ENCODE measurements around the gene ARHGAP26.

Gene ARHGAP26

GRCh38 chr5:143121135-143121475 is 350.9 kb downstream of the ARHGAP26 start:
- in situ Hi-C loops (cut with MboI; ENCODE audit: low sequenced_read_pairs) = no loop called here

GRCh38 chr5:143124593-143124992 is 354.4 kb downstream of the ARHGAP26 start:
- in situ Hi-C loops (cut with MboI; ENCODE audit: low sequenced_read_pairs) = no loop called here

GRCh38 chr5:143126174-143127019 is 356.2 kb downstream of the ARHGAP26 start:
- in situ Hi-C loops (cut with MboI; ENCODE audit: low sequenced_read_pairs) = no loop called here

GRCh38 chr5:143128412-143129071 is 358.4 kb downstream of the ARHGAP26 start:
- in situ Hi-C loops (cut with MboI; ENCODE audit: low sequenced_read_pairs) = no loop called here

DNA sequence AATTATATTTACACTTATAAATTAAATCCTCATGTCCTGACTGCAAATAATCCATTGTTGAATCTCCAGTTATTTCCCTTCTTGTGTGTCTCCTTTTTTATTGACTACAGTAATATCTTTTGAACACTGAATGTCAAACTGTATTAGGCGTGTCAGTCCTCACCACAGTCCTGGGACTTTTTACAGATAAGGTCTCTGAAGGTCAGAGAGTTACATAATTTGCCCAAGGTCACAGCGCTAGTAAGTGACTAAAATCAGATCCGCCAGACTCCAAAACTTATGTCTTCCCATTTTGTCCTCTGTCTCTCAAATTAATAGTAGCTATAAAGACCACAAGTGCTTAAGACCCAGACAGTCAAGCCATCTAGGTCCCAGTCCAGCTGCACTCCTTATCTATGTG is 359.0 kb downstream of the ARHGAP26 start:
- in situ Hi-C loops (cut with MboI; ENCODE audit: low sequenced_read_pairs) = no loop called here

- in situ Hi-C loops (cut with MboI; ENCODE audit: low sequenced_read_pairs) = no loop called here
Measured at GRCh38 chr5:143129910-143130612, 359.9 kb downstream of the ARHGAP26 start.

- in situ Hi-C loops (cut with MboI; ENCODE audit: low sequenced_read_pairs) = no loop called here
Measured at GRCh38 chr5:143130613-143131305, 360.6 kb downstream of the ARHGAP26 start.

DNA sequence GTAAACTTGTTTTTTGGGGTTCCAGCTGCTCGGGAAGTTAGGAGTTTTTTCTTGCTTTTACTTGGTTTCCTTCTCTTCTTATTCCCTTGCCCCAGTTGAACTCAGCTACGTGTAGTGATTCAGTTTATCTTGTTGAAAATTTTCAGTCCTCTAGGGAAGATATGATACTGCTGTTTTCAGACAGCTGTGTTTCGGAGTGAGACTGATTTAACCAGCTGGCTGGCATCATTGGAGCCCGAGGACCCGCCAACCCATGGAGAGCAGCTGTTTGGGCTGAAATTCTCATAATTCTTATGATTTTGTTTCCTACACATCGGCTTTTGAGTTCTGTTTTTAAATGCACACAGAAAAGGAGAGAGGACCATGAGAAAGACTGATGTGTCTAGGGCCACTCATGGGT is 361.8 kb downstream of the ARHGAP26 start:
- in situ Hi-C loops (cut with MboI; ENCODE audit: low sequenced_read_pairs) = no loop called here

DNA sequence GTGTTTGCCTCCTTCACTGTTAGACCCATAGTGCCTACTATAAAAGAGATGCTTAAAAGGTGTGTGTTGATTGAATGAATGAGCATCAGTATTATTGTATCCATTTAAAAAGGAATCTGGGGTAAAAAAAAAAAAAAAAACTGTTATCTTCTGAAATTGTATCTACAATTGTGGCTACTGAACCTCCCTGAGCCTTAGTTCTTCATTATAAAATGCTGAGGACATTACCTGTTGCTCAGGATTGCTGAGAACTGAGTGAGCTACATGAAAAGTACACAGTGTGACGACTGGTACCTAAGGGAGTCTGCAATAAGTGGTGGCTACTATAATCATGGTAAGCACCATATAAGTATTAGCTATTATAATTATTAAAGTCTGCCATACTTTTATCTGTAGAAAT is 362.6 kb downstream of the ARHGAP26 start:
- in situ Hi-C loops (cut with MboI; ENCODE audit: low sequenced_read_pairs) = no loop called here

DNA sequence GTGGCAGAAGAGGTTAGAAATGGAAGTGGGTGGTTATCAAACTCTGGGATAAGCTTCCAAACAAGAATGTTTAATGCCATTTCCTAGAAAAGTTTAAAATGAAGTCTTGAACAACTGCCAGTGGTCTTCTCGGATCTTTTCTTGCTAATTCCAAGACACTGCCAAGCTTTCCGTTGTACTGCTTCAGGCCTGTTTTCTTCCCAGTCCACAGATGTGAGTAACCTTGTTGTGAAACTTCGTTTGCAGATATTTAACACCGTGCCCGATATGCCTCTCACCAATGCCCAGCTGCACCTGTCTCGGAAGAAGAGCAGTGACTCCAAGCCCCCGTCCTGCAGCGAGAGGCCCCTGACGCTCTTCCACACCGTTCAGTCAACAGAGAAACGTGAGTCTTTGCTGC is 363.5 kb downstream of the ARHGAP26 start:
- in situ Hi-C loops (cut with MboI; ENCODE audit: low sequenced_read_pairs) = no loop called here

DNA sequence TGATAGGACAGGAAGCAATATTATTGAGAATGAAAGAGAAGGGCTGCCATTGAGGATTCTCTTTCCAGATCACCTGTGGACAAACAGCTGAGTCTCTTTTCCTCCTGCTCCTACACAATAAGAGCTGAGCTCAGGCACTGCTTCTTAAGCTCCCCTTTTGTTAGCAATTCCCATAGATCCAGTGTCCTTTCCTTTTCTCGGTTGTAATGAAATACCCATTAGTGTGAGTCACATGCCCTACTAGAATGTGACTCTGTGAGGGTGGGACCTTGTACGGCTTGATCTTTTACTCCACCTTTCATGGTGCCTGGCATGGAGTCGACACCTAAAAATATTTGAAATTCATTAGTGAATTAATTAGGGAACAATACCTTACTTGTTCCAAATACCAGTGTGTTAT is 364.1 kb downstream of the ARHGAP26 start:
- in situ Hi-C loops (cut with MboI; ENCODE audit: low sequenced_read_pairs) = no loop called here

DNA sequence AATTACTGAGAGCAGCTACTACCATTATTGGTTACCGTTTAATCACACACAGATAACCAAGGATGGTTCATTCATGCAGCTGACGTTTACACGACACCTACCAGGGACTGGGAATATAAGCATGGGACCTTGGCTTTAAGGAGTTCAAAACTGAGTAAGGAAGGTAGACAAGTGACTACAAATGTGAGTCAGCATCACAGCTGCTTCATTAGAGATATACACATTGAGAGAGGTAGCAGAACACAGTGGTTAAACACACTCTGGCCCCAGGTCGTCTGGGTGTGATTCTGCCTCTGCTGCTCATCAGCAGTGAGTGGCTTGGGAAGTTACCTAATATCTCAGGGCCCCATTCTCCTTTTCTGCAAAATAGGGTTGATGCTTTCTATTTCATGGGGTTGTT is 364.7 kb downstream of the ARHGAP26 start:
- in situ Hi-C loops (cut with MboI; ENCODE audit: low sequenced_read_pairs) = no loop called here

- in situ Hi-C loops (cut with MboI; ENCODE audit: low sequenced_read_pairs) = no loop called here
Measured at GRCh38 chr5:143135832-143136551, 365.8 kb downstream of the ARHGAP26 start.

DNA sequence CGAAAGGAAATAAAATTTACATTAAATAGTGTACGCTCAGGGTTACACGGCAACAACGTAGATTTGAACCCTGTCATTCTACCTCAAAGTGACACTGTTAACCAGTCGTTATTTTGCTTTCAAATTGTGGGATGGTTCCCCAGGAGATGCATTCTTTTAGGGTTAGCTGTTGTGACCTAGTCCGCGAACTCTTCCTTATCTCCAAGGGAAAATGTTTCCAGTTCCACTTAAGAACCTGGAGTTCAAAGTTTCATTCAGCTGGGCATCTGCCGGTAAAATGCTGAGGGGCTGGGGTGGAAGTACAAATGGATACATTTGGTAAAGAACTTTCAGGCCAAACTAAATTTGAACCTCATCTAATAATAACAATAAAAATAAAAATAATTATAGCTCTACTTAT is 368.7 kb downstream of the ARHGAP26 start:
- in situ Hi-C loops (cut with MboI; ENCODE audit: low sequenced_read_pairs) = no loop called here

- in situ Hi-C loops (cut with MboI; ENCODE audit: low sequenced_read_pairs) = no loop called here
Measured at GRCh38 chr5:143139585-143139984, 369.4 kb downstream of the ARHGAP26 start.

DNA sequence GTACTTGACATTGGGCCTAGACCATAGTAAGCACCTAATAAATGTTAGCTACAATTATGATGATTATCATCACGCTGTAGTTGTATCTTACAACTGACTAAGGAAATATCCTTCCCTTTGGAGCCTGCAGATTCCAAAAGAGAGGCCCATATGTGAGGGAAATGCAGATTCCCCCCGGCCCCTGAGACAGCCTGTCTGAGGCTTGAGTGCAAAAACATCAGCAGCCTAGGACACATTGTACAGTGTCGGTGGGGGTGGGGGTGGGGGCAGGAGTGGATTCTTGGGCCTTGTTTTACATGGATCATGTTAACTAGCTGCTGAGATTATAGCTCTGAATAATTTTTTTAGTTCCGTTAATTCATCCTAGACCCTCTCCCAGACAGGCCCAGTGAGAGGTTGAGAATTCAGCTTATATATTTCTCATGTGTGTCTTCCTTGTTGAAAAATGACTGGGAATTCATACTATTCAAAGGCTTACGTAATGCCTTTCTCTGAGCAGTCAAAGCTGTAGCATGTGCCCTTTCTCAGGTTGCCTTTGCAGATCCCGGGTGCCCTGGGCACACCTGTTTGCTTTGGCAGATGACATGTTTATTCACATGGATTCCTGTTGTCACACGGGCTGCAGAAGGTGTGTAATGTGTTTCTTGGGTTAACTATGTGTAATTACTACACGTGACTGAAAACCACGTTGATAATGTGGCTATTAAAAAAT is 370.5 kb downstream of the ARHGAP26 start:
- in situ Hi-C loops (cut with MboI; ENCODE audit: low sequenced_read_pairs) = no loop called here

GRCh38 chr5:143141652-143142051 is 371.5 kb downstream of the ARHGAP26 start:
- in situ Hi-C loops (cut with MboI; ENCODE audit: low sequenced_read_pairs) = no loop called here

GRCh38 chr5:143142596-143143435 is 372.6 kb downstream of the ARHGAP26 start:
- in situ Hi-C loops (cut with MboI; ENCODE audit: low sequenced_read_pairs) = no loop called here

- in situ Hi-C loops (cut with MboI; ENCODE audit: low sequenced_read_pairs) = no loop called here
Measured at GRCh38 chr5:143143973-143144372, 373.8 kb downstream of the ARHGAP26 start.
